K562 (cell line): ENCODE data around the gene RRM2. TPM values are rescaled to one million over a fixed set of nuclear protein-coding genes. Genes with fewer than 3 reads are reported as not detected.

Experiments
- ATAC-seq: fragments of 200-7000 bp; cut with Tn5 transposase; 3 replicates; pipeline ENCODE4 v1.9.1; 2020; ENCODE audit warnings: moderate library complexity
- BruUV-seq: library from RNA; stranded (reverse); fragments of 400-500 nt; replicated peaks from 2 replicates; lab custom pipeline; 2021; lab: Mats Ljungman, UMichigan
- CTCF ChIA-PET: fragments of 300-600 bp; formaldehyde crosslinking; extraction: SDS; loops from one replicate; lab custom pipeline; 2021; ENCODE audit warnings: low intra/inter-chr PET ratio; lab: Yijun Ruan, JAX
- POLR2A ChIA-PET: fragments of 300-600, 350-650 bp; sonication (Branson Sonifier 250); formaldehyde crosslinking; extraction: SDS; loops from one replicate; lab custom pipeline; 2021; ENCODE audit warnings: antibody characterized with exemption, inconsistent platforms; lab: Yijun Ruan, JAX
- DNase-seq, 4 experiments: peaks; one replicate each; pipeline versions ENCODE4 v3.0.0 to v3.0.0-alpha.2; 2011 to 2018; ENCODE audit warnings: low spot score in 3 of 4, mixed read lengths in 3 of 4; ENCODE audit errors: extremely low read depth in 1 of 4
- FAIRE-seq: peaks from 2 replicates; lab custom pipeline; 2011; peaks lifted over from hg19 to GRCh38; lab: Jason Lieb, UNC
- H2AFZ ChIP-seq: 2 replicates; pipeline ENCODE4 v1.6.0; 2011; ENCODE audit warnings: low read depth, low read length, control low read depth, inconsistent platforms
- H3K27ac ChIP-seq: fragments of 200-600 bp; 3 replicates; pipeline ENCODE4 v1.8.0; 2011; ENCODE audit warnings: low read depth, mild to moderate bottlenecking, control low read depth, inconsistent platforms, low read length, moderate library complexity, mixed read lengths; ENCODE audit errors: extremely low read depth
- H3K27me3 ChIP-seq, 2 experiments: fragments of 300-600 bp in 1 of 2; 2 replicates in 1 of 2; 3 replicates in 1 of 2; pipeline versions ENCODE4 v1.6.0 to v1.8.0; 2011; ENCODE audit warnings: inconsistent platforms in 2 of 2, low read length in 2 of 2, mild to moderate bottlenecking in 1 of 2, mixed read lengths in 1 of 2, moderate library complexity in 1 of 2; ENCODE audit not compliant: control insufficient read depth in 2 of 2, insufficient read depth in 2 of 2
- H3K36me3 ChIP-seq: fragments of 300-600 bp; 3 replicates; pipeline ENCODE4 v1.8.0; 2011; ENCODE audit warnings: mild to moderate bottlenecking, low read length, inconsistent platforms; ENCODE audit not compliant: control insufficient read depth, insufficient read depth
- H3K4me1 ChIP-seq, 2 experiments: fragments of 200-600 bp in 1 of 2; replicated peaks in 1 of 2; 2 replicates in 1 of 2; 3 replicates in 1 of 2; pipeline versions ENCODE4 v1.5.1 to v1.8.0; 2011; ENCODE audit warnings: inconsistent platforms in 2 of 2, low read length in 2 of 2, mild to moderate bottlenecking in 1 of 2, mixed read lengths in 1 of 2, moderate library complexity in 1 of 2; ENCODE audit not compliant: control insufficient read depth in 2 of 2, insufficient read depth in 2 of 2
- H3K4me2 ChIP-seq: 2 replicates; pipeline ENCODE4 v1.6.1; 2011; ENCODE audit warnings: low read length, control low read depth, inconsistent platforms, mixed read lengths; ENCODE audit not compliant: insufficient read depth
- H3K4me3 ChIP-seq: fragments of 200-600 bp; sonication (generic), shearing (Covaris generic); 2 replicates; pipeline ENCODE4 v1.5.1; 2016; ENCODE audit warnings: control low read depth, inconsistent platforms
- H3K79me2 ChIP-seq: fragments of 200-600 bp; 3 replicates; pipeline ENCODE4 v1.8.0; 2011; ENCODE audit warnings: low read length, inconsistent platforms; ENCODE audit not compliant: control insufficient read depth, insufficient read depth
- H3K9ac ChIP-seq, 2 experiments: 2 replicates each; pipeline versions ENCODE4 v1.6.0 to v1.6.1; 2011; ENCODE audit warnings: low read depth in 2 of 2, low read length in 2 of 2, control low read depth in 1 of 2, inconsistent platforms in 1 of 2, mild to moderate bottlenecking in 1 of 2, mixed read lengths in 1 of 2; ENCODE audit not compliant: insufficient read depth in 1 of 2
- H3K9me1 ChIP-seq: one replicate; pipeline ENCODE4 v1.6.0; 2011; ENCODE audit warnings: inconsistent platforms, mild to moderate bottlenecking, low read length, moderate library complexity; ENCODE audit not compliant: control insufficient read depth, insufficient read depth
- H3K9me3 ChIP-seq: replicated peaks from 2 replicates; pipeline ENCODE4 v1.5.1; 2011; ENCODE audit warnings: low read depth, low read length, inconsistent platforms; ENCODE audit not compliant: control insufficient read depth, insufficient read depth
- H4K20me1 ChIP-seq: replicated peaks from 2 replicates; pipeline ENCODE4 v1.6.1; 2011; ENCODE audit warnings: low read length, inconsistent platforms, mixed read lengths; ENCODE audit not compliant: control insufficient read depth, insufficient read depth
- CEBPG ChIP-seq, 3 experiments: fragments of 200-800 bp in 1 of 3; sonication (Bioruptor generic) in 1 of 3; sonication (generic) in 1 of 3; formaldehyde crosslinking in 1 of 3; IDR thresholded peaks in 2 of 3; conservative IDR thresholded peaks in 1 of 3; 2 replicates each; pipeline versions ENCODE4 v1.6.1 to v1.8.0; 2016 to 2022; ENCODE audit warnings: missing compliant biosample characterization in 2 of 3, missing genetic modification characterization in 2 of 3, mild to moderate bottlenecking in 1 of 3, missing genetic modification reagents in 1 of 3
- MAZ ChIP-seq, 2 experiments: fragments of 450-650 bp in 1 of 2; sonication (generic) in 1 of 2; formaldehyde crosslinking; IDR thresholded peaks in 1 of 2; conservative IDR thresholded peaks in 1 of 2; 2 replicates each; pipeline versions ENCODE4 v1.4.0 to v1.5.0; 2020; ENCODE audit warnings: mild to moderate bottlenecking in 1 of 2, missing genetic modification reagents in 1 of 2
- MXD1 ChIP-seq: fragments of 250-450 bp; sonication (Bioruptor Pico); IDR thresholded peaks from 2 replicates; pipeline ENCODE4 v1.8.0; 2021; ENCODE audit warnings: borderline replicate concordance, mild to moderate bottlenecking, moderate library complexity; ENCODE audit not compliant: poor library complexity, severe bottlenecking
- PML ChIP-seq: IDR thresholded peaks from 2 replicates; pipeline ENCODE4 v1.6.1; 2012; ENCODE audit warnings: low read length, inconsistent platforms
- POLR2G ChIP-seq: fragments of 200-400 bp; formaldehyde crosslinking; IDR thresholded peaks from 2 replicates; pipeline ENCODE4 v1.6.1; 2017; ENCODE audit warnings: low read depth, mild to moderate bottlenecking, antibody characterized with exemption, low read length, moderate library complexity
- PTRF ChIP-seq: fragments of 450-650 bp; IDR thresholded peaks from 2 replicates; pipeline ENCODE4 v1.6.1; 2016; ENCODE audit warnings: mild to moderate bottlenecking, missing genetic modification characterization, missing compliant biosample characterization
- TAF15 ChIP-seq: fragments of 200-400 bp; formaldehyde crosslinking; IDR thresholded peaks from 2 replicates; pipeline ENCODE4 v1.6.1; 2017; ENCODE audit warnings: mild to moderate bottlenecking, low read depth, low read length, moderate library complexity
- TAF7 ChIP-seq: fragments of 450-650 bp; IDR thresholded peaks from 2 replicates; pipeline ENCODE4 v1.6.1; 2016; ENCODE audit warnings: missing genetic modification characterization, missing compliant biosample characterization
- TFAP4 ChIP-seq: sonication (generic); formaldehyde crosslinking; IDR thresholded peaks from 2 replicates; pipeline ENCODE4 v1.8.0; 2022; ENCODE audit warnings: missing genetic modification reagents, mild to moderate bottlenecking, moderate library complexity, borderline replicate concordance
- YBX1 ChIP-seq: fragments of 450-650 bp; IDR thresholded peaks from 2 replicates; pipeline ENCODE4 v1.7.1; 2016; ENCODE audit warnings: mild to moderate bottlenecking
- ZNF3 ChIP-seq: fragments of 250-450 bp; sonication (Bioruptor Pico); IDR thresholded peaks from 2 replicates; pipeline ENCODE4 v1.5.0; 2021; ENCODE audit warnings: mild to moderate bottlenecking, moderate library complexity
- ZNF384 ChIP-seq: IDR thresholded peaks from 2 replicates; pipeline ENCODE4 v1.6.1; 2012; ENCODE audit warnings: low read depth, low read length, improper control_type of control experiment
- ZNF79 ChIP-seq: fragments of 250-450 bp; sonication (Bioruptor Pico); IDR thresholded peaks from 2 replicates; pipeline ENCODE4 v1.4.0; 2020; ENCODE audit warnings: low read depth, mild to moderate bottlenecking, moderate library complexity
- WGBS: fragments of 100-300 bp; shearing (Covaris generic); methylation state at CpG from one replicate; pipeline ENCODE4 v1.1.6; 2016; ENCODE audit warnings: low coverage, mixed read lengths; ENCODE audit not compliant: insufficient coverage; ENCODE audit errors: missing lambda C conversion rate; 5-methylcytosine and 5-hydroxymethylcytosine counted together
- in situ Hi-C: fragments of 300-500 bp; cut with MboI; formaldehyde crosslinking; loops from 4 replicates; pipeline ENCODE4 v1.15.0; 2018; ENCODE audit warnings: inconsistent platforms, mixed read lengths
- intact Hi-C: fragments of 100-400 bp; cut with micrococcal nuclease; formaldehyde crosslinking; loops from 2 replicates; pipeline ENCODE4 v1.14.2; 2022
- polyA plus RNA-seq, 8 experiments: library from polyadenylated mRNA; depleted of rRNA in 4 of 8; stranded (reverse) in 5 of 8; unstranded in 3 of 8; fragments of >200 nt; fragmentation: Nextera tagmentation in 2 of 8; fragmentation: Illumina TruSeq in 1 of 8; extraction: Ambion mirVana in 2 of 8; extraction: Trizol in 1 of 8; gene quantifications; 2 replicates each; pipeline versions ENCODE4 v1.2.1 to v1.2.3, GENCODE V29; 2011 to 2014; ENCODE audit warnings: inconsistent platforms in 1 of 8, missing spikeins in 1 of 8
- total RNA-seq, 7 experiments: library from RNA; depleted of rRNA in 6 of 7; stranded (reverse); fragments of >200 nt in 6 of 7; fragmentation: Illumina TruSeq in 2 of 7; extraction: Trizol in 2 of 7; gene quantifications; 2 replicates each; pipeline versions ENCODE4 v1.2.1 to v1.2.3, GENCODE V29; 2011 to 2021; ENCODE audit warnings: low replicate concordance in 1 of 7

The RRM2 gene
- total and polyA plus RNA-seq, 9 of the 15 experiments (the other 6 are each of a cell fraction or from before 2014, with no cell fraction given): 50.1 to 244 (median 128) TPM

DNA sequence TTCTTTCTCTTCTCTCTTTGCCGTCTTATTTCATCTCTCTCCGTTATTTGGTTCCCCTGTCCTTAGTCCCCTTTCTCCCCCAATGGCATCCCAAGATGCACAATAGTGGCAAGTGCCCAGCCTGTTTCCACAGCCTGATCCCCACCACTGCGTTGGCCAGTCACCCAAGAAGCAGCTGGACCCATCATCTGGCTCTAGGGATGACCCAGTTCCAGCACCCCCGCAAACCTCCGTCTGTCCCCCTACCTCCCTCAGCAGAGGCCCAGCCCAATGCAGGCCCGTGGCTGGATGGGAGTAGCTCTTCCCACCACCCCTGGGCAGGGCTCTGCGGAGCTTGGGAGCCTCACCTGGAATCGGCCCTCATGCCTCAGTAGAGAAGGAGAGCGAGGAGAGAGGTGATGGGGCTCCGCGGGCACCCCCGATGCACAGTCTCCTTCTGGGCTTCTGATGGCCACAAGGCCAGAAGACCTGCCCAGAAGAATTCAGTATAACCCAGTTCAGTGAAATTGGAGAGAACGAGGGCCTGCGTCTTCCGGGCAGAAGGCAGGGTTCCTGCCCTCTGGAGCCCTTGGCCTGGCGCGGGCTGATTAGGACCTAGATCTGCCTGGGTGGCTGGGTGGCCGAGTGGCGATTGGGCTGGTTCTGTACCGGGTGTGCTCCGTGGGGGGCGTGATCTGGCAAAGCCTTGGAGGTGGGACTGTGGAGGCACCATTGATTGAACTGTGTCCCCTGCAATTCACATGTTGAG, 50.9 kb downstream of the RRM2 start:
- WGBS: 88% methylated on average over 17 of the region's 22 CpGs
- ChIA-PET CTCF (no interaction called here), POLR2A (interaction anchor here (1.2 kb wide), 1 partner anchor 9 kb away, joined by 4 read pairs; no protein-coding TSS in a partner anchor)
- H3K4me1 ChIP-seq: peaks cover 0 to 9% of the 10 kb centered on the region in 2 experiments; a peak in 2 of 5 replicates
- ATAC-seq: no peak
- no peak for DNase-seq
- TF ChIP-seq YBX1: no peak
- peak; percentile 28; the same call in 1 of the 2 replicates for TF ChIP-seq POLR2G
- no TSS peak for BruUV-seq
- H3K9me3 ChIP-seq: no peaks in the 10 kb centered on the region
- no peaks in the 10 kb centered on the region for H3K9me1 ChIP-seq
- no peak overlapping the region for H3K4me3 ChIP-seq
- FAIRE-seq: no peak
- no peaks in the 10 kb centered on the region for H3K27me3 ChIP-seq
- peak overlapping the region in 1 of 2 experiments; percentile 32; a peak in 1 of 4 replicates for H3K9ac ChIP-seq
- in situ Hi-C loops: no loop called here
- H3K4me2 ChIP-seq: no peak overlapping the region
- no peaks in the 10 kb centered on the region for H3K79me2 ChIP-seq
- H4K20me1 ChIP-seq: 0 out of 2 replicates have a peak, but pooled peaks cover 3% of the 10 kb centered on the region
- intact Hi-C loops: no loop called here
- peaks cover 7% of the 10 kb centered on the region; the same call in 1 of the 3 replicates for H3K36me3 ChIP-seq
- no peak overlapping the region for H3K27ac ChIP-seq
- no peak overlapping the region for H2AFZ ChIP-seq

GRCh38 chr2:10174173-10174572, 51.6 kb downstream of the RRM2 start:
- TF ChIP-seq MAZ (CRISPR knock-in tag; conservative IDR thresholded peaks at IDR 0.05 in 1 of 2, IDR thresholded peaks at IDR 0.05 in 1 of 2) (no peak), PTRF (tag) (no peak), ZNF384 (no peak), ZNF79 (no peak), MXD1 (CRISPR knock-in tag) (no peak), TFAP4 (CRISPR knock-in tag) (no peak), ZNF3 (CRISPR knock-in tag) (no peak), CEBPG (CRISPR knock-in tag; IDR thresholded peaks at IDR 0.05) (no peak), CEBPG (tag; conservative IDR thresholded peaks at IDR 0.05 in 1 of 2, IDR thresholded peaks at IDR 0.05 in 1 of 2) (no peak), TAF7 (no peak), PML (no peak), TAF15 (no peak)
- POLR2A ChIA-PET: no interaction called here

More at GRCh38 chr2:10174173-10174572, 51.6 kb downstream of the RRM2 start:
- no peak for FAIRE-seq
- peak overlapping the region in 1 of 2 experiments; percentile 52; a peak in 1 of 4 replicates for H3K9ac ChIP-seq
- in situ Hi-C loops: no loop called here
- WGBS: 82% methylated on average over 9 of the region's 9 CpGs
- no peak overlapping the region for H3K27ac ChIP-seq
- ATAC-seq: no peak
- H3K79me2 ChIP-seq: no peaks in the 10 kb centered on the region
- 0 out of 2 replicates have a peak, but pooled peaks cover 3% of the 10 kb centered on the region for H4K20me1 ChIP-seq
- H3K9me1 ChIP-seq: no peaks in the 10 kb centered on the region
- no peaks in the 10 kb centered on the region for H3K9me3 ChIP-seq
- H3K4me1 ChIP-seq: peaks cover 0 to 9% of the 10 kb centered on the region in 2 experiments; a peak in 2 of 5 replicates
- CTCF ChIA-PET: no interaction called here
- H3K4me2 ChIP-seq: no peak overlapping the region
- DNase-seq: no peak
- H3K4me3 ChIP-seq: no peak overlapping the region
- peaks cover 7% of the 10 kb centered on the region; the same call in 1 of the 3 replicates for H3K36me3 ChIP-seq
- no TSS peak for BruUV-seq
- intact Hi-C loops: no loop called here
- no peaks in the 10 kb centered on the region for H3K27me3 ChIP-seq
- H2AFZ ChIP-seq: no peak overlapping the region
